HEK293 (cell line): ENCODE measurements around the gene POLR2H.

Experiments used
- ATF2 ChIP-seq: fragments of 450-650 bp; formaldehyde crosslinking; IDR thresholded peaks from 2 replicates; pipeline ENCODE4 v1.5.1; 2016; ENCODE audit warnings: missing biosample characterization, missing genetic modification characterization, low read depth
- BCL11A ChIP-seq: fragments of 450-650 bp; formaldehyde crosslinking; IDR thresholded peaks from 2 replicates; pipeline ENCODE4 v1.5.1; 2016; ENCODE audit warnings: low read depth, missing biosample characterization, missing genetic modification characterization
- CTCF ChIP-seq: fragments of 450-650 bp; formaldehyde crosslinking; IDR thresholded peaks from 2 replicates; pipeline ENCODE4 v1.5.1; 2016; ENCODE audit warnings: missing biosample characterization, missing genetic modification characterization
- REST ChIP-seq: fragments of 450-650 bp; formaldehyde crosslinking; IDR thresholded peaks from 2 replicates; pipeline ENCODE4 v1.5.1; 2016; ENCODE audit warnings: missing biosample characterization, missing genetic modification characterization
- SETDB1 ChIP-seq: IDR thresholded peaks from one replicate; pipeline ENCODE4 v1.6.1; 2017; ENCODE audit warnings: mild to moderate bottlenecking, low read length, moderate library complexity, mixed read lengths; ENCODE audit not compliant: insufficient read length
- ZBTB26 ChIP-seq: fragments of 450-650 bp; formaldehyde crosslinking; optimal IDR thresholded peaks from 2 replicates; pipeline ENCODE3; 2016; ENCODE audit warnings: missing biosample characterization, mild to moderate bottlenecking, missing genetic modification characterization
- ZBTB8A ChIP-seq: fragments of 450-650 bp; formaldehyde crosslinking; IDR thresholded peaks from 2 replicates; pipeline ENCODE4 v1.5.1; 2016; ENCODE audit warnings: missing biosample characterization, missing genetic modification characterization
- ZFP37 ChIP-seq: fragments of 450-650 bp; formaldehyde crosslinking; IDR thresholded peaks from 2 replicates; pipeline ENCODE4 v1.5.1; 2016; ENCODE audit warnings: missing biosample characterization, missing genetic modification characterization
- ZNF274 ChIP-seq, 2 experiments: fragments of 200-500 bp in 1 of 2; fragments of 450-650 bp in 1 of 2; sonication (Bioruptor generic) in 1 of 2; formaldehyde crosslinking in 1 of 2; IDR thresholded peaks; 2 replicates each; pipeline versions ENCODE4 v1.5.1 to v1.6.1; 2014 to 2016; ENCODE audit warnings: borderline replicate concordance in 1 of 2, inconsistent platforms in 1 of 2, low read length in 1 of 2, missing biosample characterization in 1 of 2, missing genetic modification characterization in 1 of 2
- ZNF561 ChIP-seq: fragments of 450-650 bp; IDR thresholded peaks from 2 replicates; pipeline ENCODE4 v1.5.1; 2018; ENCODE audit warnings: missing biosample characterization, missing genetic modification characterization, borderline replicate concordance
- ZSCAN18 ChIP-seq: fragments of 450-650 bp; formaldehyde crosslinking; IDR thresholded peaks from 2 replicates; pipeline ENCODE4 v1.5.1; 2016; ENCODE audit warnings: missing biosample characterization, missing genetic modification characterization
- TF ChIP-seq, protein P1 (sequence below): fragments of 450-650 bp; formaldehyde crosslinking; IDR thresholded peaks from 2 replicates; pipeline ENCODE4 v1.5.1; 2016; ENCODE audit warnings: missing biosample characterization, missing genetic modification characterization

DNA sequence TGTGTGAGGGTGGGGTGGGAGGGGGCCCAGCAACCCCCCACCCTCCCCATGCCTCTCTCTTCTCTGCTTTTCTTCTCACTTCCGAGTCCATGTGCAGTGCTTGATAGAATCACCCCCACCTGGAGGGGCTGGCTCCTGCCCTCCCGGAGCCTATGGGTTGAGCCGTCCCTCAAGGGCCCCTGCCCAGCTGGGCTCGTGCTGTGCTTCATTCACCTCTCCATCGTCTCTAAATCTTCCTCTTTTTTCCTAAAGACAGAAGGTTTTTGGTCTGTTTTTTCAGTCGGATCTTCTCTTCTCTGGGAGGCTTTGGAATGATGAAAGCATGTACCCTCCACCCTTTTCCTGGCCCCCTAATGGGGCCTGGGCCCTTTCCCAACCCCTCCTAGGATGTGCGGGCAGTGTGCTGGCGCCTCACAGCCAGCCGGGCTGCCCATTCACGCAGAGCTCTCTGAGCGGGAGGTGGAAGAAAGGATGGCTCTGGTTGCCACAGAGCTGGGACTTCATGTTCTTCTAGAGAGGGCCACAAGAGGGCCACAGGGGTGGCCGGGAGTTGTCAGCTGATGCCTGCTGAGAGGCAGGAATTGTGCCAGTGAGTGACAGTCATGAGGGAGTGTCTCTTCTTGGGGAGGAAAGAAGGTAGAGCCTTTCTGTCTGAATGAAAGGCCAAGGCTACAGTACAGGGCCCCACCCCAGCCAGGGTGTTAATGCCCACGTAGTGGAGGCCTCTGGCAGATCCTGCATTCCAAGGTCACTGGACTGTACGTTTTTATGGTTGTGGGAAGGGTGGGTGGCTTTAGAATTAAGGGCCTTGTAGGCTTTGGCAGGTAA is 16.0 kb upstream of the POLR2H start:
- TF ChIP-seq ZBTB8A (tag by site-specific recombination) (peak; percentile 27; the same call in 1 of the 2 replicates), ZNF561 (tag by site-specific recombination) (no peak), BCL11A (tag by site-specific recombination) (no peak), CTCF (tag by site-specific recombination) (peak; percentile 58; the same call in 1 of the 2 replicates), REST (tag by site-specific recombination) (no peak), ZFP37 (tag by site-specific recombination) (no peak), ZBTB26 (tag by site-specific recombination) (no peak), ZNF274 (IDR thresholded peaks at IDR 0.05; ENCODE audit: low read length) (no peak), ZNF274 (tag by site-specific recombination; IDR thresholded peaks at IDR 0.05; ENCODE audit: borderline replicate concordance) (no peak), SETDB1 (no peak), ZSCAN18 (tag by site-specific recombination) (no peak), ATF2 (tag by site-specific recombination) (no peak)
- TF ChIP-seq, protein P1, sequence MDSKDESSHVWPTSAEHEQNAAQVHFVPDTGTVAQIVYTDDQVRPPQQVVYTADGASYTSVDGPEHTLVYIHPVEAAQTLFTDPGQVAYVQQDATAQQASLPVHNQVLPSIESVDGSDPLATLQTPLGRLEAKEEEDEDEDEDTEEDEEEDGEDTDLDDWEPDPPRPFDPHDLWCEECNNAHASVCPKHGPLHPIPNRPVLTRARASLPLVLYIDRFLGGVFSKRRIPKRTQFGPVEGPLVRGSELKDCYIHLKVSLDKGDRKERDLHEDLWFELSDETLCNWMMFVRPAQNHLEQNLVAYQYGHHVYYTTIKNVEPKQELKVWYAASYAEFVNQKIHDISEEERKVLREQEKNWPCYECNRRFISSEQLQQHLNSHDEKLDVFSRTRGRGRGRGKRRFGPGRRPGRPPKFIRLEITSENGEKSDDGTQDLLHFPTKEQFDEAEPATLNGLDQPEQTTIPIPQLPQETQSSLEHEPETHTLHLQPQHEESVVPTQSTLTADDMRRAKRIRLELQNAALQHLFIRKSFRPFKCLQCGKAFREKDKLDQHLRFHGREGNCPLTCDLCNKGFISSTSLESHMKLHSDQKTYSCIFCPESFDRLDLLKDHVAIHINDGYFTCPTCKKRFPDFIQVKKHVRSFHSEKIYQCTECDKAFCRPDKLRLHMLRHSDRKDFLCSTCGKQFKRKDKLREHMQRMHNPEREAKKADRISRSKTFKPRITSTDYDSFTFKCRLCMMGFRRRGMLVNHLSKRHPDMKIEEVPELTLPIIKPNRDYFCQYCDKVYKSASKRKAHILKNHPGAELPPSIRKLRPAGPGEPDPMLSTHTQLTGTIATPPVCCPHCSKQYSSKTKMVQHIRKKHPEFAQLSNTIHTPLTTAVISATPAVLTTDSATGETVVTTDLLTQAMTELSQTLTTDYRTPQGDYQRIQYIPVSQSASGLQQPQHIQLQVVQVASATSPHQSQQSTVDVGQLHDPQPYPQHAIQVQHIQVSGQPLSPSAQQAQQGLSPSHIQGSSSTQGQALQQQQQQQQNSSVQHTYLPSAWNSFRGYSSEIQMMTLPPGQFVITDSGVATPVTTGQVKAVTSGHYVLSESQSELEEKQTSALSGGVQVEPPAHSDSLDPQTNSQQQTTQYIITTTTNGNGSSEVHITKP (tag by site-specific recombination) = no peak
